Astrocyte (in vitro differentiated cells and primary cell): ENCODE results near the gene HTR1D.

Experiments used
- CTCF ChIP-seq: IDR thresholded peaks from 2 replicates; pipeline ENCODE4 v1.5.1; 2011; ENCODE audit warnings: low read depth, mild to moderate bottlenecking, inconsistent platforms, low read length, moderate library complexity; ENCODE audit not compliant: insufficient read depth
- EZH2 ChIP-seq: IDR thresholded peaks from 2 replicates; pipeline ENCODE4 v1.6.1; 2012; ENCODE audit warnings: mild to moderate bottlenecking, low read length, inconsistent platforms; ENCODE audit not compliant: insufficient read depth

- TF ChIP-seq CTCF: no peak
- no peak for TF ChIP-seq EZH2
These were observed 2.7 kb downstream of the HTR1D start for GRCh38 chr1:23214640-23215039.
